Adipose tissue (tissue), 3 donors: ENCODE measurements around the gene CAMTA1. TPM values are rescaled to one million over a fixed set of nuclear protein-coding genes. Genes with fewer than 3 reads are reported as not detected.
"Not testable (repeated sequence)": the region's sequence is repeated elsewhere in the genome, so short reads cannot be mapped to it uniquely, and the experiment has no call there.

Source experiments
- H3K27ac ChIP-seq: one replicate; pipeline ENCODE4 v1.5.1; 2013; ENCODE audit warnings: low read depth, low read length
- WGBS, 3 donors: extraction: QIAGEN DNeasy Blood & Tissue Kit; methylation state at CpG; one replicate each; pipeline ENCODE4 v1.1.7; 2013; 5-methylcytosine and 5-hydroxymethylcytosine counted together
- polyA plus RNA-seq, 3 donors: library from polyadenylated mRNA; stranded (reverse); fragments of 200-250 nt; gene quantifications; one replicate each; pipeline ENCODE4 v1.2.3, GENCODE V29; 2013
- donor health status: healthy with polysubstance abuse.
- donor health status: Bipolar disorder and iron deficiency.
- donor health status: healthy.

The CAMTA1 gene
- polyA plus RNA-seq, 3 donors: 25.7 to 111 (median 60.2) TPM

DNA sequence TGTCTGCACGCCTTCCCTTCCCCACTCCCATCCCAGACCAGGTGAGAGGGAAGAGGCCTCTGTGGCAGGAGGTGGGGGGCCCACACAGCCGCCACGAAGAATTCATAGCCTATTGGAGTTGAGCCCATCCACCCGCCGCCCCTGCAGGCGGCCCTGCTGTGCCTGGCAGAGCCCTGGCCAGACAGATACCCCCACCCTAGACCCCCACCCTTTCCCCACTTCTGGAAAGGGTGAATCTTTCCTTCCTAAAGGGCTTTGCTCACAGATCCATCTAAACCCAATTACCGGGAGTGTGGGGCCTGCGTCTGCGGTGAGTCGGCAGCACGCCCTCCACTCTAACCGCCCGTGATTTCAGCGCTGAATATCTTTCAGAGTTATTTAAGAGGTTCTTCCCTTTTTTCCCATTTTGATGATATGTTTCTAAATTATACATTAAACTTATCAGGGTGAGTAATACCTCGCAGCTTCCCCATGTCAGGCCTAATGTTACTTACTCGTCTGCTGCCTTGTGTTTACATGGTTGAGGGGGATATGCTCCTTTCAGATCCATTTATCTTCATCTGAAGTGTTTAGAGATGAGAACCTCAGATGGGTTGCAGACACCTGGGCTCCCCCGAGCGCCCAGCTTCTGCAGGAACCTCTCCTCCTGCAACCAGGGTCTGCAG, 802.0 kb downstream of the CAMTA1 start:
- WGBS, 3 donors: 86 to 94% (median 87%) methylated on average over 18 of the region's 18 CpGs
- no peak overlapping the region for H3K27ac ChIP-seq

DNA sequence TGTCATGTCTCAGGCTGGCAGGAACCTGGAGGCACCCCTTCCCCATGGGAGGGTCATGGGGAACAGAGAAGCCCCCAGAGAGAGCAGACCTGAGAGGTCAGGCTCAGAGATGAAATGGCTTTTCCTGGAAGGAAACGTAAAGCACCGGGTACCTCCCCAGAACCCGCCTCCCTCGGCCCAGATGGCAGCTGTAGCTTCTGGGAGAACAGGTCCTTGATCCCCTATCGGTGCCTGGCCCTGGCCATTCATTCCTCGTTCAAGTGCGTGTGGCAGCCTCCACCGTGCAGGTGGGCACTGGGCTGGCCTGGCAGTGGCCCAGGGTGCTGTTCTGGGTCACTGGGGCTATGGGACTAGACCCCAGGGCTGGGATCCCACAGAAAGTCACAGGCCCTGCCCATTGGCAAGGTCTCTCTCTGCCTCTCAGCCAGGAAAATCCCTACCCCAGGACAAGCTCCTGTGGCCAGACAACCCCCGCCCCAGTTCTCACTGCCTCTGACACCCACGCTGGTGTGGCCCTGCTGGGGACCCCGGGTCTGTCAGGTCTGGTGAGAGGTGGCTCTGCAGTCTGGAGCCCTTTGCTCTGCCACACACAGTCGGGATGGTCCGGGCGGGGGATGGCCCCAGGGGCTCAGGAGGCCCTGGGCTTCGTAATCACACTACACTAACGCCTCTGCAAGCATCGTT, 802.7 kb downstream of the CAMTA1 start:
- WGBS, 3 donors: 81 to 84% (median 81%) methylated on average over 17 of the region's 17 CpGs
- no peak overlapping the region for H3K27ac ChIP-seq

DNA sequence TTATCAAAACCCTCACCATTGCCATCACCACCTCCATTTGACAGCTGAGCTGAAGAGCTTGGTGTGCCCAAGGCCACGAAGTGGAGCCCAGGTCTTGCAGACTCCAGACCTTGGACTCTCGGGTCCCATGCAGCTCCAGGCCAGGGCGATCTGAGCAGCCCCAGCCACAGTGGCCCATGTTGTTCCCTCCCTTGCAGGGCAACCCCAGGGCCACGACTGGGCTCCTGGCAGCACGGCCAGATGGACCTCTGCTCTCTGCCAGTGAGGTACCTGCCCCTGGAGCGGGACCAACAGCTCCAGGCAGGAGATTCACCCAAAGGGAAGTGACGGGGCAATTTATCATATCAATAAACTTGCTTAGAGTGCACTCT, 803.2 kb downstream of the CAMTA1 start:
- 75 to 89% (median 85%) methylated on average over 7 of the region's 7 CpGs for WGBS, 3 donors
- H3K27ac ChIP-seq: no peak overlapping the region

DNA sequence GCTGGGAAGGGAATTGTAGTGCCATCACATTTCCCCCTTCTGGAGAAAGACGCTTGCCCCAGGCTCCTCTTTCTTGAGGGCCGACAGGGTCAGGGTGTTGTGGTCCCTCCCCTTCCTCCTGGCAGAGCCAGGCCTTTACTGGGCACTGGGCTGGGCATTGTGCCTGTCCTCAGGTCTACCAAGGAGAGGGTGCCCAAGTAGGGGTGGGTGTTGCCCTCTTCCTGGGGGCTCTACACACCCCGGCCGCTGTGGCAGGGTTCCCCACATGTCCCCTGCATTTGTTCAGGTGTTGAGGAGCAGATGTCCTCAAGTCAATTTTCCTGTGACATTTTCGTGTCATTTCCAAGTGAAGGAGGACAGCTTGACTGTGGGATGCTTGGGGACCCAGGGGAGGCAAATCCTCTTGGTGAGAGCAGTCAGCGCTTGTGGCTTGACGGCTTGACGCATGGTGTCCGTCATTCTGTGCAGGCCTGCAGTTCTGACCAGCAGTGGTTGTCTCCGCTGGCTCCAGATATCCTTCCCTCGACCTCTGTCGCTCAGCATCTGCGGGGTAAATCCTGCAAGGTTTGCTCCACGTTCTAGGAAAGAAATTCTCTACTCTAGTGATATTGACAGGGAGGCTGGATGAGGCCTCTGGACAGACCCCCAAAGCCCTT, 804.0 kb downstream of the CAMTA1 start:
- 86 to 92% (median 90%) methylated on average over 14 of the region's 14 CpGs for WGBS, 3 donors

DNA sequence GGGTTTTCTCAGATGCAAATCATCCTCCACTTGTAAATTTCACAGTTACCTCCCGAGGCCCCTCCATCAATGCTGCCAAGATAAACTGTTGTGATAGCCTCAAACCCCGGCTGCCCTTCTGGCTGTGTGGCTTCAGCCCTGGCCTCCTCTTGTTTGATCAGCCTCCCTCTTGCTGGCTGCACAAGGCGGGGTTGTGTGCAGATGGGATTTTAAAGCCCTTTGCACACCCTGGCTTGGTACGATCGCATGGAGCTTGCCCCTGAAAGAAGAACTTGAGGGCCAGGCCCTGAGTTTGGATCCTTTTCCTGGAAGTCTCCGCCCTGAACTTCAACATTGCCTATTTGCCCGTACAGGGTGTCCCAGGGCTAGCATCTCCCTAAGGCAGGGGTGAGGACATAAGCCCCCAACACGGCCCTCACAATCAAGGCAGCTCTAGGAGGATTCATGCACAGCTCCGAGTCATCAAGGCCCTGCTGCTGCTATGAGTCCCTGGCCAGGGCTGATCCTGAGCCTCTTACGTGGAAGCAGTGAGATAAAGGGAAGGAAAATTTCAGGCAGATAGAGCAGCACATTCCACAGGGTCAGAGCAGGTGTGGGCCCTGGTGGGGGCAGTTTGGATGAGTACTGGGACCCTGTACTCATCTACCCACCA, 804.6 kb downstream of the CAMTA1 start:
- H3K27ac ChIP-seq: no peak overlapping the region
- WGBS, 3 donors: 77 to 89% (median 79%) methylated on average over 10 of the region's 10 CpGs

More for the DNA sequence above, 804.0 kb downstream of the CAMTA1 start:
- no peak overlapping the region for H3K27ac ChIP-seq

DNA sequence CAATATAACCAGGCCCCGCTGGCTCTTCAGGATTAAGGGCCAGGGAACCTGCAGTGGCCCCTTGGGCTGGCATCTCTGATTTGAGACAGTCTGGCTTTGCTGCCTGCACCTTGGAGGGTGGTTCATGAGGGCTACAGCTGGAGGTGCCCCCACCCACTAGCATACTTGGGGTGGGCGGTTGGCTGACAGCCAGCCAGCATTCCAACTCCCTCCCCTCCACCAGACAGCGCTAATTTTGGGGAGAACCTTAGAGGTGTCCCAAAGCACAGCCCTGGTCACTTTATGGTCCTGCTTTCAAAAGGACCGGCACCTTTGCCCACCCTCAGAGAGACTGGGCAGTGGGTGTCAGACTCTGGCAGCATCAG, 805.2 kb downstream of the CAMTA1 start:
- 70 to 84% (median 82%) methylated on average over 4 of the region's 4 CpGs for WGBS, 3 donors

DNA sequence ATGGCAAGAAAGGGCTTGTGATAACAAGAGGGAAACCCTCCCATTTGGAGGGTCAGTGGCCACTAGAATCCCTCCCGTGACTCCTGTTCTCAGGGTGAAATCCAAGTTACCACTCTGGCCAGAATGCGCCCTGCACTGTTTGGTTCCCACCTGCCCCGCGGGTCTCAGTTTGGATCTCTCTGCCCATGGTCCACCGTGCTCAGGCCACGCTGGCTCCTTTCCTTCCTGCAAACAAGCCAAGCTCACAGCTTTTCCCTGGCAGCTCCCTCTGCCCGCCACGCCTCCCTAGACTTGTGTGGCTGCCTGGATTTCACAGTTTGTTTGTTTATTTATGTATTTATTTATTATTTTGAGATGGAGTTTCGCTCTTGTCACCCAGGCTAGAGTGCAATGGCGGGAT, 806.3 kb downstream of the CAMTA1 start:
- WGBS, 3 donors: 82 to 90% (median 90%) methylated on average over 10 of the region's 10 CpGs
- no peak overlapping the region for H3K27ac ChIP-seq

More for the DNA sequence above, 805.2 kb downstream of the CAMTA1 start:
- H3K27ac ChIP-seq: no peak overlapping the region

DNA sequence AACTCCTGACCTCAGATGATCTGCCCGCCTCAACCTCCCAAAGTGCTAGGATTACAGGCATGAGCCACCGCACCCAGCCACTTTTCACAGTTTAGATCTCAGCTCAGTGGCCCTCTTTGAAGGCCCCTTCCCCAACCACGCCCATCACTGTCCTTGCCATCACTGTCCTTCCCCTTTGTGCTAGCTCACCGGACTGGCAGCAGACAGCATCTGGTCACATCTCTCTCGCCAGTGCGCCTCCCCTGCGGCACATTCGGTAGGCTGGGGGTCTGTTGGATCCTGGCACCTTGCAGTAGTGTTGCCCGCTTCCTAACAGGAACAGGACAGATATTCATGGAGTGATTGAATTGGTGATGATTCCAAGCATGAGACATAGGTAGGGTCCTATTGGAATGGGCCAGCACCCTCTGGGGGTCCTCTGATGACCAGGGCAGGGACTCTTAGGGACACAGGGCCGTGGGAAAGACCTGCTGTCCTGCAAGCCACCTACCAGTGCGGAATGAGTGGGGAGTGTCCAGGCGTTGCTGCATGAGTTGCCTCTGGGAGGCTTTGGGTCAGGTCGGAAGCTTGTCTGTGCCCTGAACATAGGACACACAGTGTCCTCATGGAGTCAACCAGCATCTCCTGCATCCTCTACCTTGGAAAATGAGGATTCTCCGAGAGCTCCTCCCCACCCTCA, 807.0 kb downstream of the CAMTA1 start:
- no peak overlapping the region for H3K27ac ChIP-seq
- 93 to 94% (median 93%) methylated on average over 14 of the region's 14 CpGs for WGBS, 3 donors

DNA sequence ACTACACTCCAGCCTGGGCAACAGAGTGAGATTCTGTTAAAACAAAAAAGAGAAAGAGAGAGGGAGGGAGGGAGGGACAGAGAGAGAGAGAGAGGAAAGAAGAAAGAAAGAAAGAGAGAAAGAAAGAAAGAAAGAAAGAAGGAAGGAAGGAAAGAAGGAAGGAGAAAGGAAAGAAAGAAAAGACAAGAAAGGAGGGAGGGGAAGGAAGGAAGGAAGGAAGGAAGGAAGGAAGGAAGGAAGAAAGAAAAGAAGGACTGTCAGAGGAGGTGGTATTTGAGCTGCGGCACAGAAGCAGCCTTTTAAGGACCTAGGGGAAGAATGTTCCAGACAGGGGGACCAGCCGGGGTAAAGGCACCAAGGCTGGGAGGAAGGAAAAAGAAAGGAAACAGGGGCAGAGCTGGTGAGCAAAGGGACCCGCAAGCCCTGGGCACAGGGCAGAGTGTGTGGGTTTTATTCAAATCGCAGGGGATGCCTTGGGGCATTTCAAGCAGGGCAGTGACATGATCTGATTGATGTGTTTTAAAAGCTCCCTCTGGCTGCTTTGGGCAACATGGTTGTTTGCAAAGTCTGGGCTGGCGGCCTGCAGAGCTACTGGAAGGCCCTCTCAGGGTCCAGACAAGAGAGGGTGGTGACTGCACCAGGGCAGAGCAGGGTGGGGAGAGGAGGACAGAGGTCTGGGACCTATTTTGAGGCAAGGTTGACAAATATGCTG, 808.9 kb downstream of the CAMTA1 start:
- no peak overlapping the region for H3K27ac ChIP-seq
- WGBS, 3 donors: 53 to 72% (median 66%) methylated on average over 5 of the region's 5 CpGs

DNA sequence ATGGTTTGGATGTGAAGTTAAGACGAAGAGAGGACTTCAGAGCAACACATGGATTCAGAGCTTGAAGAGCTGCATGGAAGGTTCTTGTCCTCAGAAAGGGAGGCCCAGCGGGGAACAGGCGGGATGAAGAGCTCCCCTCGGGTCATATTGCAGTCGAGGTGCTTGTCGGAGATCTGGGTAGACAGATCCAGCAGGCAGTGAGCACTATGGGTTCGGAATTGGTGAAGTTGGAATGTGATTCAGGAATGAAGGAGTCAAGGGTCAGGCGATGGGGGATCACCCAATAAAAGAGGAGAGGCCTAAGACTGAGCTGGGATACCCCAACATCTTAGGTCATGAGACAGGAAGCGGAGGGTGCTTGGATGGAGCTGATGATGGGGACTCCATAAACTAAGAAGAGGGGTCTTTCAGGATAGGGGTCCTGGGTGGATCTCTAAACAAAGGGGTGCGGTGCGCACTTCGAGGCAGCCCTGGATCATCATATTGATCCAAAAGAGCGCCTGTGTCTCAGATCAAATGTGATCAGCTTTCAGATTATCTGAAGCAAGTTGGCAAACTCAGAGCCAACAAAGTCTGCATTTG, 809.6 kb downstream of the CAMTA1 start:
- no peak overlapping the region for H3K27ac ChIP-seq
- WGBS, 3 donors: 86 to 88% (median 88%) methylated on average over 13 of the region's 13 CpGs

DNA sequence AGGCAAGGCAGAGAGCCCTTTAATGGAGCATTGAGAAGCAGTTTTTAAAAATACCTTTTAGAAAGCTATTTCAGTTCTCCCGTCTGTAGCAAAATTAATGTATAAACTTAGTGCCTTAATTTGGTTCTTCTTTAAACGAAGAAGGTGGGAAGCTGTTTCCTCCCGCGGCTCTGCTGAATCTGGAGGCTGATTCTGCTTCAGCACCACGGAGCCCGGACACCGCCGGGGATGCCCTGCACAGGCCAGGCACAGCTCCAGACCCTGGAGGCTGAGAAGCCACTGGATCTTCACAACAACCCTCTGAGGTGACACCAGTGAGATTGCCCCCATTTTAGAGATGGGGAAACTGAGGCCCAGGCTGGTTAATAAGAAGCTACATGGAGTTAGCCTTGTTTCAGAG, 810.1 kb downstream of the CAMTA1 start:
- WGBS, 3 donors: 70 to 77% (median 76%) methylated on average over 8 of the region's 8 CpGs
- H3K27ac ChIP-seq: no peak overlapping the region

DNA sequence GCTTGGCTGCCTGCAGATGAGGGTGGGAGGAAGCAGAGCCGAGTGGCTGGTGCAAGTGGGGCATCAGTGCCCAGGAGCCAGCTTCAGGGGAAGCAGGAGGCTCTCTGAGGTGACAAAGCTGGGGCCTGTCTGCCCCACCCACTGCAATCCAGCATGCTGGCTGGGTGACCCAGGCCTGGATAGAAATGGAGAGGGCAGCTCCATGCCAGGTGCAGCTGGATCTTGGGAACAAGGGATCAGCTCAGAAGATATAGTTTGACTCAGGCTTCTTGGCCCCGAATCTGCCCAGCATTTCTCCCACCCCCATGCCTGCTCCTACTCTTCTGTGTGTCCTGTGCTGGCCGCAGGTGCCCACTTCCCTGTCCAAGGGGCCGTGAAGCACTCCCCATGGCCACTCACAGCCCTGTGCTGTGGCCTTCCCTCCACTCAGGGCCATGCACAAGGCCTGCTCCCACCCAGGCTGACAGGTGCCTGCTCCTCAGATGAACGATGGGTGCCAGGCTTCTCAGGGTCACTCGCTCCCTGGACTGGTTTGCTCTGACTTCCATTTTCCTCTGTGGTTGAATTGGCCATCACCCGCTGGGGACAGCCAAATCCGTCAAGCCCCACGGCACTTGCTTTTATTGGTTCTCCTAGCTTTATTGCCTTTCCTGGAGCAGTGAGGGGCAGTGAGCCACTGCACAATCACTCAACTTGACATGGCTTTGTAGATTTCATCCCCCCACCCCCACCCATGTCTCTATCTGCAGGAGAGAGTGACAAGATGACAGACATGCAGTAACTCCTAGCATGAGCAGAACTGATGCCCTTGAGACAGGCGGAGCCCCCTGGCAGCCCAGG, 811.1 kb downstream of the CAMTA1 start:
- H3K27ac ChIP-seq: no peak overlapping the region
- 74 to 84% (median 80%) methylated on average over 10 of the region's 10 CpGs for WGBS, 3 donors

DNA sequence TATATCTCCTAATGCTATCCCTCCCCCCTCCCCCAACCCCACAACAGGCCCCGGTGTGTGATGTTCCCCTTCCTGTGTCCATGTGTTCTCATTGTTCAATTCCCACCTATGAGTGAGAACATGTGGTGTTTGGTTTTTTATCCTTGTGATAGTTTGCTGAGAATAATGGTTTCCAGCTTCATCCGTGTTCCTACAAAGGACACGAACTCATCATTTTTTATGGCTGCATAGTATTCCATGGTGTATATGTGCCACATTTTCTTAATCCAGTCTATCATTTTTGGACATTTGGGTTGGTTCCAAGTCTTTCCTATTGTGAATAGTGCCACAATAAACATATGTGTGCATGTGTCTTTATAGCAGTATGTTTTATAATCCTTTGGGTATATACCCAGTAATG, 812.8 kb downstream of the CAMTA1 start:
- 86 to 88% (median 87%) methylated on average over 2 of the region's 3 CpGs for WGBS, 3 donors
- not testable (repeated sequence) for H3K27ac ChIP-seq

DNA sequence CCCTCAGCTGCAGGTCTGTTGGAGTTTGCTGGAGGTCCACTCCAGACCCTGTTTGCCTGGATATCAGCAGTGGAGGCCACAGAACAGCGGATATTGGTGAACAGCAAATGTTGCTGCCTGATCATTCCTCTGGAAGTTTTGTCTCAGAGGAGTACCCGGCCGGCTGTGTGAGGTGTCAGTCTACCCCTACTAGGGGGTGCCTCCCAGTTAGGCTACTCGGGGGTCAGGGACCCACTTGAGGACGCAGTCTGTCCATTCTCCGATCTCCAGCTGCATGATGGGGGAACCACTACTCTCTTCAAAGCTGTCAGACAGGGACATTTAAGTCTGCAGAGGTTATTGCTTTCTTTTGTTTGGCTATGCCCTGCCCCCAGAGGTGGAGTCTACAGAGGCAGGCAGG, 819.7 kb downstream of the CAMTA1 start:
- WGBS, 3 donors: 81 to 93% (median 86%) methylated on average over 6 of the region's 6 CpGs
- H3K27ac ChIP-seq: not testable (repeated sequence)

DNA sequence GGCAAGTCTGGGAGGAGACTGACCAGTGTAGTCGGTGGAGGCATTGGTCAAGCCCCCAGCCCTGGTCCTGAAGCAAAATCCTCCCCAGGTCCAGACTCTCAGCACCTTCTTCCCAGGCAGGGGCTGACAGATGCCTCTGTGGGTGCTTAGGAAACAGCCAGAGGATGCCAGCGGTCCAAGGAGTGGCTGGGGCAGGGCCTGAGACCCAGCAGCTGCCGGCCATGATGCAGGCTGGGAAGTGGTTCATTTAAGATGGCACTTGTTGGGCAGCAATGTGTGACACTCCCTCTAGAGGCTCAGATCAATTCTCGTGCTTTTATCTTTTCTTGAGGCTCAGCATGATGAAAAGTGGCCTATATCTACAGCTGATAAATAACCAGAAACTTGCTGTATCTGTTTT, 820.8 kb downstream of the CAMTA1 start:
- WGBS, 3 donors: 71 to 76% (median 74%) methylated on average over 4 of the region's 4 CpGs
- H3K27ac ChIP-seq: no peak overlapping the region

DNA sequence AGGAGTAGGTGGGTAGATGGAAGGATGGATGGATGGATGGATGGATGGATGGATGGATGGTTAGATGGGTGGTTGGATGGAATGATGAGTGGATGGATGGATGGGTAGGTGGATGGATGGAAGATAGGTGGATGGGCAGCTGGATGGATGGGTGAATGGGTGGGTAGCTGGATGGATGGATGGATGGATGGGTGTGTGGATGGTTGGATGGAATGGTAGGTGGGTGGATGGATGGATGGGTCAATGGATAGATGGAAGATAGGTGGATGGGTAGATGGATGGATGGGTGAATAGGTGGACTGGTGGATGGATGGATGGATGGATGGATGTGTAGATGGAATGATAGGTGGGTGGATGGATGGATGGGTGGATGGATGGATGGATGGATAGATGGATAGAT, 821.8 kb downstream of the CAMTA1 start:
- no peak overlapping the region for H3K27ac ChIP-seq

DNA sequence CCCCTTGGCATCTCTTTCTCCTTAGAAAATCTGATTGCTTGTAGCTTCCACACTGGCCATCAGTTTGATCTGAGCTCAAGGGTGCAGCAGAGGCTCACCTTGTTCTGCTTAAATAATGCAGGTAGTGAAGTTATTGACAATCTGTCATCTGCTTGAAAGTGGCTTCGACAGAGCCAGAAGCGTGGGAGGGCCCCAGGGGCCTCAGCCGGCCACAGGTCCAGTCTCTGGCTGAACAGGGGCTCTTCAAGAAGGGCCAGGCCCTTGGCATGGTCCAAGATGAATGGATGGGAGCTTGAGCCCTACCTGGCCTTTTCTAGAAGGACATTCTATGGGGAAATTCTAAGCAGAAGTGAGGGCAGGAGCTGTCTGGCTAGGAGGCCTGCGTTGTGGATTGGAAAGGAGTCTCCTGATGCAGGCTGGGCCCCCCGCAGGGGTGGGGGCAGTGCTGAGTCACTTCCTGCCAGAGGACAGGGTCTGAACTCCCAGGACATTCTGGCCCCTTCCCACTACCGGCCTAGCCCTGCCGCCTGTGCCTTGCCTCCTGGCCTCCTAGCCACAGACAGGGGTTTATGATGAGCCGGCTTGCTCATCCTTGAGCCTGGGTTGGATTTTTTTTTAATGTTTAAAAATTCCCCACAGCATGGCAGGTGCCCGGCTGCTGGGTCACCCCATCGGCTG, 823.5 kb downstream of the CAMTA1 start:
- no peak overlapping the region for H3K27ac ChIP-seq
- WGBS, 3 donors: 56 to 64% (median 57%) methylated on average over 10 of the region's 10 CpGs
